ENCODE measurements around the gene GNG12. TPM values are rescaled to one million over a fixed set of nuclear protein-coding genes. Genes with fewer than 3 reads are reported as not detected.
A peak's percentile ranks its signal among the peaks of the same experiment; 100 is the strongest.

GNG12 gene
- total RNA-seq, 1 experiment from 2014 or later = 102 TPM

GRCh38 chr1:67830928-67831830 lies 2.1 kb downstream of the GNG12 start:
- peaks cover 62% of the 10 kb centered on the region for H3K79me2 ChIP-seq (ENCODE audit: low read depth)
- no peaks in the 10 kb centered on the region for H3K27me3 ChIP-seq (ENCODE audit: insufficient read depth, low read depth)
- 0 out of 2 replicates have a peak, but pooled peaks cover 6% of the 10 kb centered on the region for H3K36me3 ChIP-seq (ENCODE audit: low read depth)
- intact Hi-C loops (cut with micrococcal nuclease; ENCODE audit: unreplicated experiment) = loop anchor here (5.0 to 10.0 kb wide), 3 partner anchors 299 to 554 kb away; partner anchors contain the start of gene SERBP1
- peak overlapping the region; percentile 92 for H3K4me3 ChIP-seq
- H3F3A ChIP-seq (ENCODE audit: insufficient read depth, low read depth) = peaks cover 11% of the 10 kb centered on the region
- TF ChIP-seq CTCF (conservative IDR thresholded peaks at IDR 0.05) (no peak), EZH2 (IDR thresholded peaks at IDR 0.05; ENCODE audit: low read depth) (no peak)
- no peak for DNase-seq
- POLR2A ChIA-PET (ENCODE audit: unreplicated experiment) = interaction anchor here (0.6 to 1.0 kb wide), 3 partner anchors 10 to 73 kb away, joined by 4 read pairs; no protein-coding TSS in a partner anchor
- peak overlapping the region; percentile 86 for H3K4me2 ChIP-seq
- peaks cover 20% of the 10 kb centered on the region for H3K4me1 ChIP-seq (replicated peaks; ENCODE audit: insufficient read depth)
- no peaks in the 10 kb centered on the region for H3K9me2 ChIP-seq (ENCODE audit: insufficient read depth)
- CTCF ChIA-PET = interaction anchor here (0.9 to 2.1 kb wide), 5 partner anchors 12 to 65 kb away, joined by 3 to 39 read pairs (median 3); no protein-coding TSS in a partner anchor
- no peaks in the 10 kb centered on the region for H4K20me1 ChIP-seq (ENCODE audit: insufficient read depth)
- peak overlapping the region; percentile 92 for H2AFZ ChIP-seq
- BruUV-seq (replicated peaks) = no TSS peak
- no peaks in the 10 kb centered on the region for H3K9me3 ChIP-seq (ENCODE audit: insufficient read depth, low read depth)
- H3K27ac ChIP-seq = peak overlapping the region; percentile 82

GRCh38 chr1:67830226-67830625 lies 3.0 kb downstream of the GNG12 start:
- Histone ChIP-seq H3K27ac (no peak overlapping the region), H3K4me2 (peak overlapping the region; percentile 86), H3K27me3 (ENCODE audit: insufficient read depth, low read depth) (no peaks in the 10 kb centered on the region), H3K9me3 (ENCODE audit: insufficient read depth, low read depth) (no peaks in the 10 kb centered on the region), H3K9me2 (ENCODE audit: insufficient read depth) (no peaks in the 10 kb centered on the region), H2AFZ (no peak overlapping the region), H3K79me2 (ENCODE audit: low read depth) (peaks cover 70% of the 10 kb centered on the region), H3F3A (ENCODE audit: insufficient read depth, low read depth) (peaks cover 11% of the 10 kb centered on the region), H3K4me1 (replicated peaks; ENCODE audit: insufficient read depth) (peaks cover 20% of the 10 kb centered on the region), H4K20me1 (ENCODE audit: insufficient read depth) (no peaks in the 10 kb centered on the region), H3K4me3 (peak overlapping the region; percentile 92; the same call in 1 of the 2 replicates), H3K36me3 (ENCODE audit: low read depth) (0 out of 2 replicates have a peak, but pooled peaks cover 6% of the 10 kb centered on the region)
- ChIA-PET POLR2A (ENCODE audit: unreplicated experiment) (interaction anchor here (0.6 to 1.0 kb wide), 3 partner anchors 39 to 72 kb away, joined by 3 to 4 read pairs (median 4); no protein-coding TSS in a partner anchor), CTCF (interaction anchor here (0.9 to 1.3 kb wide), 2 partner anchors 12 to 64 kb away, joined by 3 to 5 read pairs; no protein-coding TSS in a partner anchor)
- intact Hi-C loops (cut with micrococcal nuclease; ENCODE audit: unreplicated experiment) = loop anchor here (5.0 to 10.0 kb wide), 3 partner anchors 298 to 555 kb away; partner anchors contain the start of gene SERBP1
- TF ChIP-seq EZH2 (IDR thresholded peaks at IDR 0.05; ENCODE audit: low read depth) (no peak), CTCF (conservative IDR thresholded peaks at IDR 0.05) (no peak)
- BruUV-seq (replicated peaks) = no TSS peak
- peak in 1 of 2 experiments; percentile 59 for DNase-seq

GRCh38 chr1:67827688-67828087 lies 5.6 kb downstream of the GNG12 start:
- H4K20me1 ChIP-seq (ENCODE audit: insufficient read depth) = no peaks in the 10 kb centered on the region
- H3K9me3 ChIP-seq (ENCODE audit: insufficient read depth, low read depth) = no peaks in the 10 kb centered on the region
- no peaks in the 10 kb centered on the region for H3K27me3 ChIP-seq (ENCODE audit: insufficient read depth, low read depth)
- H3K4me1 ChIP-seq (replicated peaks; ENCODE audit: insufficient read depth) = peaks cover 16% of the 10 kb centered on the region
- H3K36me3 ChIP-seq (ENCODE audit: low read depth) = 0 out of 2 replicates have a peak, but pooled peaks cover 6% of the 10 kb centered on the region
- no peak for DNase-seq
- no peak overlapping the region for H3K4me3 ChIP-seq
- H2AFZ ChIP-seq = no peak overlapping the region
- POLR2A ChIA-PET (ENCODE audit: unreplicated experiment) = no interaction called here
- H3K79me2 ChIP-seq (ENCODE audit: low read depth) = peaks cover 80% of the 10 kb centered on the region
- no peak for TF ChIP-seq EZH2 (IDR thresholded peaks at IDR 0.05; ENCODE audit: low read depth)
- TF ChIP-seq CTCF (conservative IDR thresholded peaks at IDR 0.05) = no peak
- peaks cover 11% of the 10 kb centered on the region for H3F3A ChIP-seq (ENCODE audit: insufficient read depth, low read depth)
- H3K27ac ChIP-seq = no peak overlapping the region
- no peak overlapping the region for H3K4me2 ChIP-seq
- no TSS peak for BruUV-seq (replicated peaks)
- no peaks in the 10 kb centered on the region for H3K9me2 ChIP-seq (ENCODE audit: insufficient read depth)
- CTCF ChIA-PET = no interaction called here
- intact Hi-C loops (cut with micrococcal nuclease; ENCODE audit: unreplicated experiment) = no loop called here

All from PC-9 (cell line).